Thyroid gland (tissue), 4 donors: ENCODE data around the gene AP2A2. TPM values are rescaled to one million over a fixed set of nuclear protein-coding genes. Genes with fewer than 3 reads are reported as not detected.

Experiments
- DNase-seq, 2 donors: peaks; one replicate each; pipeline ENCODE4 v3.0.0-alpha.2; 2019
- H3K27ac ChIP-seq, 3 donors: fragments of 200-600 bp; sonication (generic); 1 replicate in 2 of 3; 2 replicates in 1 of 3; pipeline ENCODE4 v1.5.1; 2016 to 2019; ENCODE audit warnings: mild to moderate bottlenecking in 1 of 3, moderate library complexity in 1 of 3
- H3K27me3 ChIP-seq: fragments of 200-600 bp; sonication (generic); one replicate; pipeline ENCODE4 v1.5.1; 2019
- H3K36me3 ChIP-seq, 2 donors: fragments of 200-600 bp; sonication (generic); one replicate each; pipeline ENCODE4 v1.5.1; 2016 to 2019
- H3K4me1 ChIP-seq, 2 donors: fragments of 200-600 bp; sonication (generic); one replicate each; pipeline ENCODE4 v1.5.1; 2017 to 2019
- H3K4me3 ChIP-seq, 3 donors: fragments of 200-600 bp; sonication (generic); replicated peaks in 1 of 3; 1 replicate in 2 of 3; 2 replicates in 1 of 3; pipeline ENCODE4 v1.5.1; 2016; ENCODE audit warnings: mild to moderate bottlenecking in 1 of 3
- H3K9me3 ChIP-seq: fragments of 200-600 bp; sonication (generic); one replicate; pipeline ENCODE4 v1.5.1; 2017
- POLR2A ChIP-seq, 2 donors: fragments of 450-650 bp; IDR thresholded peaks; one replicate each; pipeline ENCODE4 v1.6.1; 2017; ENCODE audit warnings: antibody characterized with exemption in 2 of 2, mild to moderate bottlenecking in 2 of 2, moderate library complexity in 1 of 2
- WGBS, 2 donors: methylation state at CpG; one replicate each; pipeline ENCODE4 v1.1.5; 2017; 5-methylcytosine and 5-hydroxymethylcytosine counted together
- intact Hi-C: fragments of 100-400 bp; cut with DNase I; formaldehyde crosslinking; loops from one replicate; pipeline ENCODE4 v1.15.1; 2023
- total RNA-seq, 4 donors: library from RNA; depleted of rRNA; stranded (reverse); fragments of >200 nt; gene quantifications; one replicate each; pipeline ENCODE4 v1.2.3, GENCODE V29; 2016
- TF ChIP-seq, protein P1 (sequence below), 6 experiments: fragments of 200-600 bp in 3 of 6; fragments of 450-650 bp in 3 of 6; sonication (generic) in 3 of 6; IDR thresholded peaks; one replicate each; pipeline ENCODE4 v1.5.1; 2016 to 2019; ENCODE audit warnings: antibody characterized with exemption in 6 of 6, mild to moderate bottlenecking in 2 of 6, inconsistent platforms in 1 of 6, moderate library complexity in 1 of 6

The AP2A2 gene
- total RNA-seq, 4 donors from 2014 or later = 37.2 to 67.3 (median 54.1) TPM

DNA sequence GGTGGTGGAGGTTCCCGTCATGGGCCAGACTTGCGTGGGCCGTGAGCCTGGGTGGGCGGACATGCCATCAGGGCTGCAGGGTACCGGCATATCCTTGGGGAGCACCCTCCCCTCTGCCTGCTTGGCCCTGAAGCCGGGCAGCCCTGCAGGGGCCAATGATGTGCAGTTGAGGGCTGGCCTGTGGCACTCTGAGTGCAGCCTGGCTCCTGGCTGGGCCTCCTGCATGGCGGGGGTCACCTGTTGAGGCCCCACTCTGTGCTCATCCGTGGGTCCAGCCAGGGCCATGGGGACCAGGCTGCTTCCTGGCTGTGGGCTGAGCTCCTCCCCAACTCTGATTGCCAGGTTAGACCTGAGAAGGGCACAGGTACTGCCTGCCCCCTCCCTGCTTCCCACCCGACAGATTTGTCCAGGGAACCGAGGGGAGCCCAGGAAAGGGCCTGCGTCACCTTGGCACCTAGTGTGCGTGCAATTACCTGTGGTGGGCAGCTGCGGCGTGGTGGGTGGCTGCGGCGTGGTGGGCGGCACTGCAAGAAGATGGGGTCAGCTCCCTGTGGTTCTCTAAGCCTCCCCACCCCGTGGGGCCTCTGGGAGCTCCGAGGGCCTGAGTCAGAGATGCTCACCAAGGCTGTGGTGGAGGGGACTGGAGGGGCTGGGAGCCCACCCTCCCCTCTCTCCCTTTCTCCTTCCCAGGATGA lies 94.7 kb downstream of the AP2A2 start:
- H3K36me3 ChIP-seq = no peaks in the 10 kb centered on the region
- no peaks in the 10 kb centered on the region for H3K4me1 ChIP-seq
- no peaks in the 10 kb centered on the region for H3K9me3 ChIP-seq
- DNase-seq = no peak
- H3K27ac ChIP-seq = no peak overlapping the region
- no peaks in the 10 kb centered on the region for H3K27me3 ChIP-seq
- no peak for TF ChIP-seq POLR2A (IDR thresholded peaks at IDR 0.05)
- TF ChIP-seq, protein P1, sequence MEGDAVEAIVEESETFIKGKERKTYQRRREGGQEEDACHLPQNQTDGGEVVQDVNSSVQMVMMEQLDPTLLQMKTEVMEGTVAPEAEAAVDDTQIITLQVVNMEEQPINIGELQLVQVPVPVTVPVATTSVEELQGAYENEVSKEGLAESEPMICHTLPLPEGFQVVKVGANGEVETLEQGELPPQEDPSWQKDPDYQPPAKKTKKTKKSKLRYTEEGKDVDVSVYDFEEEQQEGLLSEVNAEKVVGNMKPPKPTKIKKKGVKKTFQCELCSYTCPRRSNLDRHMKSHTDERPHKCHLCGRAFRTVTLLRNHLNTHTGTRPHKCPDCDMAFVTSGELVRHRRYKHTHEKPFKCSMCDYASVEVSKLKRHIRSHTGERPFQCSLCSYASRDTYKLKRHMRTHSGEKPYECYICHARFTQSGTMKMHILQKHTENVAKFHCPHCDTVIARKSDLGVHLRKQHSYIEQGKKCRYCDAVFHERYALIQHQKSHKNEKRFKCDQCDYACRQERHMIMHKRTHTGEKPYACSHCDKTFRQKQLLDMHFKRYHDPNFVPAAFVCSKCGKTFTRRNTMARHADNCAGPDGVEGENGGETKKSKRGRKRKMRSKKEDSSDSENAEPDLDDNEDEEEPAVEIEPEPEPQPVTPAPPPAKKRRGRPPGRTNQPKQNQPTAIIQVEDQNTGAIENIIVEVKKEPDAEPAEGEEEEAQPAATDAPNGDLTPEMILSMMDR (IDR thresholded peaks at IDR 0.05) = no peak
- intact Hi-C loops = no loop called here
- 79 to 90% methylated on average over 8 to 13 of the region's 19 CpGs for WGBS, 2 donors
- no peak overlapping the region for H3K4me3 ChIP-seq

DNA sequence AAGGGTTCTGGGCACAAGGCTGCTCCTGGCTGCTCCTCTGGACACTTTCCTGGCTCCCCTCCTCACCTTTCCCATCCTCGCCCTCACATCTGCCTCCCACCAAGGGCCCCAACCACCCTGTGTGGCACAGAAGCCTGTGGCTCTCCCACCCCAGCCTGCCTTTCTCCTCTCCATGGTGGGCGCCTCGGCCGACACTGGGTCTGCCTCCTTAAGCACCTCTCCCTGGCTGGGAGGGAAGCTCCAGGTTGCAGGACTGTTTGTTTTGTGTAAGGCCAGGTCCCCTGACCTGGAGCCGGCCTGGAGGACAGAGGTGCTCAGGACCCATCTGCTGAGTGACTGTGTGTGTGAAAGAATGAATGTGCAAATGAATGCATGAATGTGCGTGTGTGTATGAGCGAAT lies 96.7 kb downstream of the AP2A2 start:
- no peak for TF ChIP-seq POLR2A (IDR thresholded peaks at IDR 0.05)
- TF ChIP-seq, protein P1 (IDR thresholded peaks at IDR 0.05) = no peak
- 83 to 95% methylated on average over 7 of the region's 7 CpGs for WGBS, 2 donors
- Histone ChIP-seq H3K27me3 (no peaks in the 10 kb centered on the region), H3K4me3 (no peak overlapping the region), H3K4me1 (no peaks in the 10 kb centered on the region), H3K36me3 (no peaks in the 10 kb centered on the region), H3K27ac (no peak overlapping the region), H3K9me3 (no peaks in the 10 kb centered on the region)
- no peak for DNase-seq
- intact Hi-C loops = no loop called here

DNA sequence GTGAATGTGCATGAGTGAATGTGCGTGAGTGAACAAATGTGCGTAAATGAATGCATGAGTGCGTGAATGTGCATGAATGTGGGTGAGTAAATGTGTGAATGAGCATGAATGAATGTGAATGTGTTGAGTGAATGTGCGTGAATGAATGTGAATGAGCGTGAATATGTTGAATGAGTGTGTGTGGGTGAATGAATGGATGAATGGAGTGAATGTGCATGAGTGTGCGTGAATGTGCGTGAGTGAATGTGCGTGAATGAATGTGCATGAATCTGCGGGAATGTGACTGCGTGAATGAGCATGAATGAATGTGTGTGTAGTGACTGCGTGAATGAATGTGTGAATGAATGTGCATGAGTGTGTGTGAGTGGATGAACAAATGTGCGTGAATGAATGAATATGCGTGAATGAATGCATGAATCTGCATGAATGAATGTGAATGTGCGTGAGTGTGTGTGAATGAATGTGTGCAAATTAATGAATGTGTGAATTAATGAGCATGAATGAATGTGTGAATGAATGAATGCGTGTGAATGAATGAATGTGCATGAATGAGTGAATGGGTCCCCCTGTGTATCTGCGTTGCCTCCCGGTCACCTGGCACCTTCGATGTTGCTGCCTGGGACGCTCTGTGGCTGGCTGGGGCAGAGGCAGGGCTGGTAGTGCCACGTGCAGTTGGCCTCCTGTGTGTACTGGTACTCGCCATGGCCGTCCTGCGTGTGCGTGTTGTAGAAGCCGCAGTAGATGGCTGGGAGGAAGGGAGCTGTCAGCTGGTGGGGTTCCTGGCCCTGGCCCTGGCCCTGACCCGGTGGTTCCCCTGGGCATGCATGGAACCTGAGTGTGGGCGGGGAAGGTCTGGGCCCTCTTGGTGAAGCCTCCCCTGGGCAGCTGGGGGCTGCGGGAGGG lies 97.5 kb downstream of the AP2A2 start:
- WGBS, 2 donors = 92 to 95% methylated on average over 25 to 28 of the region's 28 CpGs
- no peak overlapping the region for H3K4me3 ChIP-seq
- H3K4me1 ChIP-seq = no peaks in the 10 kb centered on the region

DNA sequence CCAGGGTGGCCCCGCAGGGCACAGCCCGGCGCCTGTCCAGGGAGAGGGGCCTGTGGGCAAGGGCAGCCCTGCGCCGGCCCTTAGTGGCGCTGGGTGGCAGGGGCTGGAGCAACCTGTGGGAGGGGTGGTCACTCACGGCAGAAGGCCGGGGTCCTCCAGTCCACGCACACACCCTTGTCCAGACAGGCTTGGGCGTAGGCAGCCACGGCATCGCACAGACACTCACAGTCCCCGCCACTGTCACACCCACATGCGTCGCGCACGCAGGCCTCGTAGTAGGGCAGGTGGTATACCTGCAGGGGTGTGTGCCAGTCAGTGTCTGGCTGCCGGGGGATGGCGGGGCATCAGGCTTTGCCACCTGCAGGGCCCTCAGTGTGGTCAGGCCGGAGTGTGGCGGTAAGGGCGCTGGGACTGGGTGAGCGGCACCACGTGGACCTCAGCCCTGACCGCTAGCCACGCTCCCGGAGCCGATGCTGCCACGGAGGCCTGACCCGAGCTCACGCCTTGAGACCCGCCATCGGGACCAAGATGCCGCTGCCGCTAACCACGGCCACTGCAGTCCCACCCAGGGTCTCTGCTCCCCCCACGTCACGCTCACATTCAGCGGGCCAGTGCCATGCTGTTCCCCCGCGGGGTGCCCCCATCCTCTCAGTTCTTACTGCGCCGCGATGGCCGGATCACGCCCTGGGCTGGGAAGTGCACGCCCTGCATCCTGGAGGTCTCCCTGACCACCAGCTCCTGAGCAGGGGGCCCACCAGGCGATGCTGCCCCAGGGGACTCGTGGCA lies 98.3 kb downstream of the AP2A2 start:
- Histone ChIP-seq H3K36me3 (no peaks in the 10 kb centered on the region), H3K9me3 (no peaks in the 10 kb centered on the region), H3K4me3 (no peak overlapping the region), H3K27me3 (no peaks in the 10 kb centered on the region), H3K27ac (no peak overlapping the region), H3K4me1 (no peaks in the 10 kb centered on the region)
- intact Hi-C loops = no loop called here
- no peak for TF ChIP-seq POLR2A (IDR thresholded peaks at IDR 0.05)
- TF ChIP-seq, protein P1 (IDR thresholded peaks at IDR 0.05) = no peak
- no peak for DNase-seq
- WGBS, 2 donors = 95 to 97% methylated on average over 19 to 35 of the region's 50 CpGs

More for the DNA sequence above, 97.5 kb downstream of the AP2A2 start:
- Histone ChIP-seq H3K27ac (no peak overlapping the region), H3K9me3 (no peaks in the 10 kb centered on the region), H3K36me3 (no peaks in the 10 kb centered on the region), H3K27me3 (no peaks in the 10 kb centered on the region)
- intact Hi-C loops = no loop called here
- TF ChIP-seq, protein P1 (IDR thresholded peaks at IDR 0.05) = no peak
- no peak for TF ChIP-seq POLR2A (IDR thresholded peaks at IDR 0.05)
- no peak for DNase-seq
